ENCODE results near the gene PTPN21.

GRCh38 chr14:88533064-88533602 is 21.7 kb downstream of the PTPN21 start:
- no peak for TF ChIP-seq EHMT2 (IDR thresholded peaks at IDR 0.05; ENCODE audit: low read depth)
- TF ChIP-seq KDM1A (IDR thresholded peaks at IDR 0.05; ENCODE audit: low read depth) = no peak
- TF ChIP-seq CTCF (IDR thresholded peaks at IDR 0.05) = no peak
- TF ChIP-seq HMGXB4 (CRISPR knock-in tag; IDR thresholded peaks at IDR 0.05; ENCODE audit: borderline replicate concordance) = no peak
- no peak for TF ChIP-seq PHF8 (IDR thresholded peaks at IDR 0.05; ENCODE audit: borderline replicate concordance, low read depth)
- no peak for TF ChIP-seq ZFP36 (IDR thresholded peaks at IDR 0.05; ENCODE audit: borderline replicate concordance, partially characterized antibody)
- no peak for TF ChIP-seq EP300 (IDR thresholded peaks at IDR 0.05)
- no peak for TF ChIP-seq POLR2A (IDR thresholded peaks at IDR 0.05; ENCODE audit: low read length)
- TF ChIP-seq JUN (IDR thresholded peaks at IDR 0.05) = no peak
